SK-N-SH treated with all-trans-retinoic acid at 6 μM for 48 hours (cell line): Measurements from ENCODE around the gene NF1.
A peak's percentile ranks its signal among the peaks of the same experiment; 100 is the strongest.

Source experiments
- ATAC-seq: fragments of 200-7000 bp; cut with Tn5 transposase; 3 replicates; pipeline ENCODE4 v1.9.1; 2020; ENCODE audit warnings: mild to moderate bottlenecking, moderate library complexity
- GLIS3 ChIP-seq: fragments of 250-450 bp; sonication (Bioruptor Pico); IDR thresholded peaks from 2 replicates; pipeline ENCODE4 v1.5.0; 2020; ENCODE audit warnings: mild to moderate bottlenecking, moderate library complexity
- SNAI2 ChIP-seq: fragments of 250-450 bp; sonication (Bioruptor Pico); IDR thresholded peaks from 2 replicates; pipeline ENCODE4 v1.5.0; 2020; ENCODE audit warnings: mild to moderate bottlenecking, moderate library complexity
- TCF4 ChIP-seq: fragments of 250-450 bp; sonication (Bioruptor Pico); IDR thresholded peaks from 2 replicates; pipeline ENCODE4 v1.8.0; 2021; ENCODE audit warnings: mild to moderate bottlenecking, moderate library complexity, borderline replicate concordance
- TSHZ2 ChIP-seq: fragments of 250-450 bp; sonication (Bioruptor Pico); IDR thresholded peaks from 2 replicates; pipeline ENCODE4 v1.5.0; 2020; ENCODE audit warnings: mild to moderate bottlenecking, moderate library complexity
- ZFP3 ChIP-seq: fragments of 250-450 bp; sonication (Bioruptor Pico); IDR thresholded peaks from 2 replicates; pipeline ENCODE4 v1.5.0; 2020; ENCODE audit warnings: mild to moderate bottlenecking, moderate library complexity
- ZFP30 ChIP-seq: fragments of 450-650 bp; formaldehyde crosslinking; IDR thresholded peaks from 2 replicates; pipeline ENCODE4 v1.5.0; 2022; ENCODE audit warnings: mild to moderate bottlenecking, moderate library complexity
- ZNF8 ChIP-seq: fragments of 450-650 bp; formaldehyde crosslinking; IDR thresholded peaks from 2 replicates; pipeline ENCODE4 v1.5.0; 2020; ENCODE audit warnings: mild to moderate bottlenecking, moderate library complexity

Gene NF1

GRCh38 chr17:31424944-31425281 is 330.1 kb downstream of the NF1 start:
- ATAC-seq: no peak
- TF ChIP-seq ZFP3 (CRISPR knock-in tag): no peak
- TF ChIP-seq ZFP30 (CRISPR knock-in tag): no peak

GRCh38 chr17:31425282-31426040 is 330.7 kb downstream of the NF1 start:
- no peak for TF ChIP-seq ZNF8 (CRISPR knock-in tag)
- TF ChIP-seq GLIS3 (CRISPR knock-in tag): peak; percentile 87; the same call in 1 of the 2 replicates
- peak; percentile 98; the same call in 1 of the 2 replicates for TF ChIP-seq TCF4 (CRISPR knock-in tag)
- TF ChIP-seq SNAI2 (CRISPR knock-in tag): peak; percentile 93; the same call in 1 of the 2 replicates
- TF ChIP-seq TSHZ2 (CRISPR knock-in tag): peak; percentile 95
- no peak for TF ChIP-seq ZFP30 (CRISPR knock-in tag)
- TF ChIP-seq, all 23 proteins: peak for 4
- peak; percentile 39; the same call in 1 of the 3 replicates for ATAC-seq
